Fibroblast of lung (primary cell): Measurements from ENCODE around the gene IGLL1.

Experiments used
- CTCF ChIP-seq, 2 donors: IDR thresholded peaks in 1 of 2; conservative IDR thresholded peaks in 1 of 2; 1 replicate in 1 of 2; 2 replicates in 1 of 2; pipeline ENCODE4 v1.5.1; 2011 to 2012; ENCODE audit warnings: low read length in 2 of 2, control low read depth in 1 of 2, inconsistent platforms in 1 of 2, low read depth in 1 of 2, mild to moderate bottlenecking in 1 of 2
- EZH2 ChIP-seq: IDR thresholded peaks from 2 replicates; pipeline ENCODE4 v1.5.1; 2012; ENCODE audit warnings: low read length, control low read depth, mild to moderate bottlenecking; ENCODE audit errors: missing control alignments

- TF ChIP-seq EZH2, result no peak
- TF ChIP-seq CTCF (conservative IDR thresholded peaks at IDR 0.05 in 1 of 2, IDR thresholded peaks at IDR 0.05 in 1 of 2; ENCODE audit: low read depth in 1 of 2, low read length in 2 of 2), result no peak
Measured at GRCh38 chr22:23530106-23530505, 50.0 kb downstream of the IGLL1 start.
